Testis (tissue), 3 donors: Measurements from ENCODE around the gene MUC3A. TPM values are rescaled to one million over a fixed set of nuclear protein-coding genes. Genes with fewer than 3 reads are reported as not detected.
"Not testable (repeated sequence)": the region's sequence is repeated elsewhere in the genome, so short reads cannot be mapped to it uniquely, and the experiment has no call there.

ENCODE experiments used
- DNase-seq: peaks from one replicate; pipeline ENCODE4 v3.0.0-alpha.2; 2019
- H3K27ac ChIP-seq, 2 donors: fragments of 200-600 bp; sonication (generic); one replicate each; pipeline ENCODE4 v1.5.1; 2019
- H3K27me3 ChIP-seq: fragments of 200-600 bp; sonication (generic); one replicate; pipeline ENCODE4 v1.5.1; 2019
- H3K36me3 ChIP-seq: fragments of 200-600 bp; sonication (generic); one replicate; pipeline ENCODE4 v1.5.1; 2017; ENCODE audit warnings: low read depth; ENCODE audit errors: missing control alignments
- H3K4me1 ChIP-seq: fragments of 200-600 bp; sonication (generic); one replicate; pipeline ENCODE4 v1.5.1; 2019
- H3K4me3 ChIP-seq, 2 donors: fragments of 200-600 bp; sonication (generic); one replicate each; pipeline ENCODE4 v1.5.1; 2017 to 2019
- H3K9me3 ChIP-seq: fragments of 200-600 bp; sonication (generic); one replicate; pipeline ENCODE4 v1.5.1; 2017
- CTCF ChIP-seq, 3 experiments: fragments of 450-650 bp in 2 of 3; fragments of 200-600 bp in 1 of 3; sonication (generic) in 1 of 3; IDR thresholded peaks; one replicate each; pipeline ENCODE4 v1.5.1; 2016 to 2019; ENCODE audit warnings: antibody characterized with exemption in 3 of 3, mild to moderate bottlenecking in 2 of 3, moderate library complexity in 1 of 3
- POLR2A ChIP-seq: fragments of 450-650 bp; IDR thresholded peaks from one replicate; pipeline ENCODE4 v1.6.1; 2017; ENCODE audit warnings: antibody characterized with exemption, mild to moderate bottlenecking, moderate library complexity
- WGBS, 2 donors: methylation state at CpG; one replicate each; pipeline ENCODE4 v1.1.5; 2018; 5-methylcytosine and 5-hydroxymethylcytosine counted together
- intact Hi-C: fragments of 100-400 bp; cut with DNase I; formaldehyde crosslinking; loops from one replicate; pipeline ENCODE4 v1.15.1; 2023; ENCODE audit warnings: low total_unique reads
- polyA plus RNA-seq: library from polyadenylated mRNA; stranded (reverse); fragments of 350-450 nt; fragmentation: Illumina TruSeq; extraction: RNeasy Lipid Tissue Mini Kit (QIAGEN cat#74804); gene quantifications from one replicate; pipeline ENCODE4 v1.2.3, GENCODE V29; 2014; ENCODE audit warnings: low read depth, low replicate concordance; ENCODE audit not compliant: insufficient read depth
- total RNA-seq, 2 donors: library from RNA; depleted of rRNA; stranded (reverse); fragments of >200 nt; gene quantifications; one replicate each; pipeline ENCODE4 v1.2.3, GENCODE V29; 2016

Gene MUC3A
- total and polyA plus RNA-seq, 3 donors from 2014 or later, result 1.5 to 2.1 (median 1.6) TPM

GRCh38 chr7:100908512-100908911 is 40.8 kb upstream of the MUC3A start:
- H3K27me3 ChIP-seq, result no peaks in the 10 kb centered on the region
- DNase-seq, result no peak
- H3K9me3 ChIP-seq, result no peaks in the 10 kb centered on the region
- no peak overlapping the region for H3K27ac ChIP-seq
- H3K4me3 ChIP-seq, result no peak overlapping the region
- no peaks in the 10 kb centered on the region for H3K36me3 ChIP-seq
- no peaks in the 10 kb centered on the region for H3K4me1 ChIP-seq
- intact Hi-C loops, result no loop called here
- 94 to 96% methylated on average over 5 of the region's 5 CpGs for WGBS, 2 donors
- TF ChIP-seq CTCF (IDR thresholded peaks at IDR 0.05) (no peak), POLR2A (no peak)

GRCh38 chr7:100910443-100910842 is 38.9 kb upstream of the MUC3A start:
- not testable (repeated sequence) for H3K36me3 ChIP-seq, DNase-seq, H3K27me3 ChIP-seq, H3K27ac ChIP-seq, H3K4me3 ChIP-seq, H3K9me3 ChIP-seq, H3K4me1 ChIP-seq
- intact Hi-C loops, result loop anchor here (5.0 kb wide), 1 partner anchor 147 kb away; no protein-coding TSS in a partner anchor
- 87 to 90% methylated on average over 7 of the region's 7 CpGs for WGBS, 2 donors

- 90 to 91% methylated on average over 3 of the region's 3 CpGs for WGBS, 2 donors
- intact Hi-C loops, result loop anchor here (5.0 kb wide), 1 partner anchor 146 kb away; no protein-coding TSS in a partner anchor
- Histone ChIP-seq H3K9me3 (no peaks in the 10 kb centered on the region), H3K4me3 (no peak overlapping the region), H3K27ac (no peak overlapping the region), H3K27me3 (no peaks in the 10 kb centered on the region), H3K36me3 (no peaks in the 10 kb centered on the region), H3K4me1 (no peaks in the 10 kb centered on the region)
- TF ChIP-seq POLR2A (no peak), CTCF (IDR thresholded peaks at IDR 0.05) (no peak)
- DNase-seq, result no peak
Observed at GRCh38 chr7:100911484-100911883, 37.9 kb upstream of the MUC3A start.

GRCh38 chr7:100914208-100914878 is 35.0 kb upstream of the MUC3A start:
- WGBS, 2 donors, result 79 to 86% methylated on average over 15 of the region's 15 CpGs
- intact Hi-C loops, result loop anchor here (5.0 kb wide), 1 partner anchor 143 kb away; no protein-coding TSS in a partner anchor
- Histone ChIP-seq H3K36me3 (no peaks in the 10 kb centered on the region), H3K9me3 (no peaks in the 10 kb centered on the region), H3K27me3 (no peaks in the 10 kb centered on the region), H3K27ac (no peak overlapping the region), H3K4me3 (no peak overlapping the region), H3K4me1 (no peaks in the 10 kb centered on the region)
- TF ChIP-seq CTCF (IDR thresholded peaks at IDR 0.05) (no peak), POLR2A (no peak)
- DNase-seq, result no peak

GRCh38 chr7:100914879-100915447 is 34.4 kb upstream of the MUC3A start:
- Histone ChIP-seq H3K4me1 (no peaks in the 10 kb centered on the region), H3K4me3 (no peak overlapping the region), H3K9me3 (no peaks in the 10 kb centered on the region), H3K27me3 (no peaks in the 10 kb centered on the region), H3K27ac (no peak overlapping the region), H3K36me3 (no peaks in the 10 kb centered on the region)
- TF ChIP-seq POLR2A, result no peak
- TF ChIP-seq CTCF (IDR thresholded peaks at IDR 0.05), result no peak
- DNase-seq, result no peak
- WGBS, 2 donors, result 85 to 89% methylated on average over 8 of the region's 8 CpGs
- intact Hi-C loops, result loop anchor here (5.0 kb wide), 1 partner anchor 142 kb away; no protein-coding TSS in a partner anchor

- H3K4me1 ChIP-seq, intact Hi-C loops, H3K4me3 ChIP-seq, H3K36me3 ChIP-seq, H3K27ac ChIP-seq, DNase-seq, H3K9me3 ChIP-seq, H3K27me3 ChIP-seq: not testable (repeated sequence)
- WGBS, 2 donors, result 88% methylated on average over 5 of the region's 5 CpGs
Observed at GRCh38 chr7:100919335-100919734, 30.0 kb upstream of the MUC3A start.

- H3K4me3 ChIP-seq, H3K36me3 ChIP-seq, H3K4me1 ChIP-seq, intact Hi-C loops, H3K9me3 ChIP-seq, DNase-seq, H3K27me3 ChIP-seq, H3K27ac ChIP-seq: not testable (repeated sequence)
- WGBS, 2 donors, result 86% methylated on average over 9 of the region's 9 CpGs
Observed at GRCh38 chr7:100919779-100920437, 29.4 kb upstream of the MUC3A start.
